ENCODE measurements around the gene RASSF8.

The RASSF8 gene, protein sequence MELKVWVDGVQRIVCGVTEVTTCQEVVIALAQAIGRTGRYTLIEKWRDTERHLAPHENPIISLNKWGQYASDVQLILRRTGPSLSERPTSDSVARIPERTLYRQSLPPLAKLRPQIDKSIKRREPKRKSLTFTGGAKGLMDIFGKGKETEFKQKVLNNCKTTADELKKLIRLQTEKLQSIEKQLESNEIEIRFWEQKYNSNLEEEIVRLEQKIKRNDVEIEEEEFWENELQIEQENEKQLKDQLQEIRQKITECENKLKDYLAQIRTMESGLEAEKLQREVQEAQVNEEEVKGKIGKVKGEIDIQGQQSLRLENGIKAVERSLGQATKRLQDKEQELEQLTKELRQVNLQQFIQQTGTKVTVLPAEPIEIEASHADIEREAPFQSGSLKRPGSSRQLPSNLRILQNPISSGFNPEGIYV

DNA sequence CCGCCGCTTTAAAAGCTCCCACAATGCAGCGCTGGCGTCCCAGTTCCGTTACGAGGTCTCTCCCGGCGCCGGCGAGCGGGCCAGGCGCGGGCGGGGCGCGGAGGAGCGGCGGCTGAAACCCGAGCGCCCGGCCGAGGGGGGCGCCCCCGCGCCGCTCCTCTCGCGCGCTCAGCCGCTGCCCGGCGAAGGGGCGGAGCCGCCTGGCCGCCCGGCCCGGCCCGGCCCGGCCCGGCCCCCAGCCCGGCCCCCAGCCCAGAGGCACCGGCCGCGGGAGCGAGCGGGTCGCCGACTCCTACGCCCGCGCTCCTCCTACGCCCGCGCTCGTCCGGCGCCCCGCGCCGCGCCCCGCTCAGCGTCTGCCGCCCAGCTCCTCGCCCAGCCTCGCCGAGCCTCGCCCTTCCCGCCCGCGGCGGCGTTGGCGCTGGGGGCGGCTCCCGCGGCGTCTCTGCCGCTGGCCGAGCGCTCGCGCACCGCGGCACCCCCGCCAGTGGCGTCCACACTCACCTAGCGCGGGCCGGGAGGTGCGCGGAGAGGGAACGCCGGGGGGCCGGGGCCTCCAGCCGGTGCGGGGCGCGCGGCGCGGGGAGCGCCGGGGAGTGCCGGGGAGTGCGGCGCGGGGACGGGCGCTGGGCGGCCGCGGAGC lies at the start of gene RASSF8:
Gene RASSF8 (plus strand): TSS at position 255 of the 643 bp plus-strand sequence. CDS start 96,662 bp downstream, outside the sequence.
- no peak for DNase-seq

DNA sequence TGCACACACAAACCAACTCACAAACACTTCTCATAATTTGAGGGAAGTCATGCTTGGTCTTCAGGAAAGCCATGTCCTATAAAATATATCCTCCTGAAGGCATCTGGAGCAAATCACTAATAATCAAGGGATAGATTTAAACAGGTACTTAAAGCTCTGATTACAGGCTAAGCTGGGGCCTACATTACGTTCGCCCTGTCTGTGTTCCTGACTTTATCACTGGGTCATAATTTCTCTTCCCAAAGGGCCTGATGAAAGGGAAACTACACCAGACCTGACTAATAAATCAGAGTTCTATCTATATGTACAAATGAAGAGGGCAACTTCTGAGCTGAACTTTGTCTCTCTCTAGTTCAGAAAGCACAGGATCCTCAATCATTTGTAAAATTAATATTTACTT lies 43.9 kb upstream of the RASSF8 start:
- no peak for DNase-seq

DNA sequence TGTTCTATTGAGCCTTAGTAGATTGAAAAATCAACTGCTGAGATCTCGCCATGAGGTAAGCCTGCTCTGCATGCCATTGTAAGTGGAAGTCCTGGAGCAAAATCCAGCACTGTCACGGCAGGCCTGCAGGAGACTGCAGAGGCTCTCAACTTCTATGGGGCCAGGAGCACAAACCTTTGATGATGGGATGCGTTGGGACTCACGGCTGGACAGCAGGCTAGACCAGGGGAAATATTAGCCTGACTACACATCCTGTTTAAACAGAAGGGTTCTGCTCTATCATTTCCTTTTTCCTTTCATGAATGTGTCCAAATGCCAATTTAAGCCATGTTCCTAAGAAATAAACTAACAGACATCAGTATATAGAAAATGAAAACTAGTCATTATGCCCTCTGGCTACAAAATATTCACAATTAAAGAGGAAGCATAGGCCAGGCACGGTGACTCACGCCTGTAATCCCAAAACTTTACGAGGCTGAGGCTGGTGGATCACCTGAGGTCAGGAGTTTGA lies 33.9 kb upstream of the RASSF8 start:
- DNase-seq = no peak

DNA sequence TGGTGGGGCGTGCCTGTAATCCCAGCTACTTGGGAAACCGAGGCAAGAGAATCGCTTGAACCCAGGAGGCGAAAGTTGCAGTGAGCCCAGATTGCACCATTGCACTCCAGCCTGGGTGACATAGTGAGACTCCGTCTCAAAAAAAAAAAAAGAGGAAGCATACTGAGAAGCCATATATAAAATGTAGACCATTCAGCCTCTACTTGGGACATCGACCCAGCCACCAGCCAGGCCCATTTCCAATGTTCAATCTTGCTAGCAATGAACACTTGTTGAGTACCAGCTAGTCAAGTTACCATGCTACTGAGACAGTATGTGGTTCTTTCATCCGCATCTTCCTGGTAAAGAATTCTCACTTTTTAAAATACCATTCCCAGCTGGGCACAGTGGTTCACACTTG lies 33.4 kb upstream of the RASSF8 start:
- DNase-seq = no peak

DNA sequence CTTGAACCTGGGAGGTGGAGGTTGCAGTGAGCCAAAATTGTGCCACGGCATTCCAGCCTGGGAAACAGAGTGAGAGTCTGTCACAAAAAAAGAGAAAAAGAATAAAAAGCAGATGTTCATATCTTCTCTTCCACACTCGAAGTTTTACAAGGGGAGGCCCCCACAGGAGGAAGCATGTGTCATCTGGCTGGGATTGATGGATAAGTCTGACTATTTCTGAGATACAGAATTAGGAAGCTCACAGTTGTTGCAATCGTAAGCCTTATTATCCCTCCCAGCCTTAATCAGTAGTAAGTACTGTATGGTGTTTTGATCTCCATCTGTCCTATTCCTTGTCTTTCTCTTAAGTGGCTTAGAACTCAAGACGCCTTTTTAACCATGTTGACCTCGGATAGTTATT lies 31.9 kb upstream of the RASSF8 start:
- DNase-seq = no peak

DNA sequence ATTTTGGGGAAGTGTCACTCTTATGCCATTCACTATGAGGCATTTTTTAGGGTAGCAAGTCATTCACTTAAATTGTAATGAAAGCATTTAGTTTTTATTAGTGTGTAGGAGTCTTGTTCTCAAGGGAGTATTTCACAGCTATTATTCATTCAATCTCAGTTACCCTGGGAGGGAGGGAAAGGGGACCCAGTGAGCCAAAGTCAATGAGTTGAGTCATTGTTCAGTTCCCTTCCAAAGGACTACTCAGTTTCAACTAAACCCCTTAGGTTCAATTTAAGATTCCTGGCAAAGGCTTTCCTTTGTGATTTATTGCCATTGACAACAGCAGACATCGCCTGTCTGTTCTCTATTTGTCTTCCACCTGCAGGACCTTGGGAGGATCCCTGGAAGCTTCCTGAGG lies 29.3 kb upstream of the RASSF8 start:
- DNase-seq = no peak

DNA sequence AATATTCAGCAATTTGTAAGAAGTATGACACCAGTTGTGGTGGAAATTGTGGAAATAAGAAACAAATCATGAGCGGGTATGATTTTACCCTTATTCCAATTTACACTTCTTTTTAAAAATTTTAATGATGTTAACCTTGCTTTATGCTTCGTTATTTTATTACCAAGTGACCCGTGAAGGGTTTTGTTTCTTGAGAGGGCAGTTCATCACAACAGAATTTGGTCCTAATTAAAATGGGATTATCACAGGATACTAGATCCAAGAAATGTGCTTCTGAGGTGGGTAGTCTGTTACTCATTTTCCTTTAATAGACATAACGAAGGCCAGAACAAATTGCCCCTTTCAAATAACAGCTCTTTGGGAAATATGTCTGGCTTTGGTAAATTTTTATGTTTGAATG lies 25.5 kb upstream of the RASSF8 start:
- DNase-seq = no peak

DNA sequence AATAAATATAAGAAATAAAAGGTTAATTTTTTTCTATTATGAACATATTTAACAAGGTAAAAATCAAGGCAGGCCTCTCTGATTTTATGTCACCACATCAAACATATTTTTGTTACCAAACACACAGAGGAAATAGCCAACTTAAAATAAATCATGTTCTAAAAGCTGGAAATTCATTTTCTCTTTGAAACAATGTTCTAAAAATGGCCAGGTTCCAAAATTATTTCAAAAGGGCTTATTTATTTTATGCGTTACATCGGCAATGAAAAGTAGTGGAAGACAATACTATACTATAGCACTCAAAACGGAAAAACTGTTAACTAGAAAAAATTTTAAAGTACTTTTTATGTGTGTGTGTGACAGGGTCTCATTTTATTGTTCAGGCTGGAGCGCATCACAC lies 24.0 kb upstream of the RASSF8 start:
- no peak for DNase-seq

DNA sequence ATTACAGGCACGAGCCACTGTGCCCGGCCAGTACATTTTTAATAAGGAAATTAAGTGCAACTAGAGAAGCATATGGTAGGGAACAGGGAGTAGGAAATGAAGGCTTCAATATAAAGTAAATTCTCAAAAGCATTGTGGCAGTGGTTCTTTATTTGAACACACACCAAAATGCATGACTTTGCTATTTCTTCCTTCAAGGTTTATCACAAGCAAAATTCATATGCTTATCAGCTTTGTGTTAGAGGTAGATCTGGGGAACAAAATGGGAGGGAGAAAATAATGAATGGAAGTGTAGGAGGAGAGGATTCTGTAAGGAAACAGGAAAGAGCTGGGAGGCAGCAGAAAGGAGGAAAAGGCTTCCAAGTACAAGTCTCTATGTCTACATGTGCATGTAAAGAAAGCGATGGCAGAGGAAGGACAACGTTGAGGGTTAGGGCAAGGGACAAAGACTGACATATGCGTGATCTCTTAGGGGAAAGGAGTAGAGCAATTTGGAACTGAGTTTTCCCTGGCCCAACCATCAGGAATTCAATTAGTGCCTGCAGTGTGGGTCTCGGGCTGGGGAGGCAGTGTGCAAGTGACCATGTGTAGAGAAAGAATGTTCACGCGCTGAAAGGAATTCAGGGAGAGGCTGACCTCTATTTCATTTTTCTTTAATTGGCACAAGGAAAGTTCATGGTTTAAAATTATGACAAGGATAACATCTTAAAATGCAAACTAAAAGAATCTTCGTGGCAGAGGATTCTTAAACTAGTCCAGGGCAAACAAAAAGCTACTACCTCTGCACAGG lies 22.9 kb upstream of the RASSF8 start:
- no peak for DNase-seq

DNA sequence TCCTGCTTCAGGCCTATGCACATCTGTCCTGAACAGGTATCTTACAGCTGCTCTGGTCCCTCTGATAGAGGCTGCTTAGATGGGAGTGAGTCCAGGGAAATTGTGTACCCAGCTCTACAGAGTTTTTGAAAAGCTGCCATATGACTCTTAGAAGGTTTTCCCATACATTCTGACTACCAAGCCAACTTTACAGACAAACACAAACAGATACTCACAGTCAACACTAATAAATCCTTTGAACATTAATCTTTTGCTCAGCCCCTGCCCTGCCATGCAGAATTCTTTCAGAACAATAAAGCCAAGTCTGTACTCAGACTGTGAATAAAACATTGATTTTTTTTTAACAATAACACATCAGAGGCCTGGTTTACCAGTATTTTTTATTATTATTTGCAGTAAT lies 21.4 kb upstream of the RASSF8 start:
- no peak for DNase-seq

DNA sequence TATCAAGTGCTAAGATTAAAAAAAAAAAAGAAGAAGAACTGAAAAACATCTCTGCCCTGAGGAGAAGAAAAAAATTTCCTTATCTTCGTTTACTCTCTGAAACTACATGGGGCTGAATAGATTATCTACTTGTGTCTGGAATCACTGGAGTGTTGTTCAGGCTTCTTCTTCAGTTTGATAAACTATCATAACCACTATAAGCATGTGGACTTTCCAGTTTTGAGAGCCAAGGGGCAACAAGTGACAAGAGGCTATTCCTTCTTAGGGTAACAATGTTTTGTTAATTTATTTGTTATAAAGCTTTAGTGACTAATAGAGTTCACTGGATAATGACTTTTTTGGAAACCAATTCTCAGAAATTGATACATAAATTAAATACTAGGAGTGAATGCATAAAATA lies 19.9 kb upstream of the RASSF8 start:
- no peak for DNase-seq

DNA sequence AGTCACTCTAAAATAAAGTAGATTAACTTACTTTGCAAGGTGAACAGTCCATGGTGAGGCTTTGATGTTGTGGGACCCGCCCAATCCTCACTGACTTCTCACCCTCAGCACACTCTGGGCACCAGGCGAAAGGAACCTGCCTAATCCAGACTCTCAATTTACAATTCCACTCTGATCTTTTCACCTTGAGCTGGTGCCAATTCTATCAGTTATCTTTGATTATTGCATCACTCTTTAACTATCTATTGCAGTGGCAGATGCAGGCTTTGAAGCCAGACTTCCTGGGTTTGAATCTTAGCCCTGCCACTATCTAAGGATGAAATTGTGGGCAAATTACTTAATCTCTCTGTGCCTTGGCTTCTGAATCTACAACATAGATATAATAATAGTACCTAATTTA lies 18.9 kb upstream of the RASSF8 start:
- DNase-seq = no peak

DNA sequence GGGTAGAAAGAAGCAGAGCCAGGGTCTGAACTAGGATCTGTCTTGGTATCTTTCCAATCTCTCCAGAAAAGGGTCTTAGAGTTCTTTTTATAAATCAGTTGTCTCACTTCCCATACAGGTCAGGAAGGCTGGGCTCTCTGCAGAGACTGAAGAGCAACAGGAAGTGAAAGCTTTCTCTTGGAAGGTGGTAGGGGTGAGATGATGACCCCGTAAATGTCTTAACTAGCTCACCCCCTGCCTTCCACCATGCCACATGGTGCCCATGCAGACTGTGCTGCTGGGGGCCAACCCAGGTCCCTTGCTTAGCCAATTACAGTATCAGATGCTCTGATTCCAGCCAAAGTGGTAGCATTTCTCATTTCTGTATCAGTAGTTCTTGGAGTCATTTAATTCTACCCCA lies 17.6 kb upstream of the RASSF8 start:
- DNase-seq = no peak

DNA sequence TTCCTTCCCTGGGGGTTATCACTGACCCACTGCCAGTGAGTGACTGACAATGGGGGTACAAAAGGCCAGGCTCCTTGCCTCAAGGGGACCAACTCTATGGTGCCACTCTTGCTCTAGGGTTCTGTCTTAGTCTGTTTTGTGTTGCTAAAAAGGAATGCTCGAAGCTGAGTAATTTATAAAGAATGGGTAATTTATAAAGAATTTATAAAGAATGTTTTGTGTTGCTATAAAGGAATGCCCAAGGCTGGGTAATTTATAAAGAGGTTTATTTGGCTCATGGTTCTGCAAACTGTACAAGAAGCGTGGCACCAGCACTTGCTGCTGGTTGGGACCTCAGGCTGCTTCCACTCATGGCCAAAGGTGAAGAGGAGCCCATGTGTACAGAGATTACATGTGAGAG lies 15.8 kb upstream of the RASSF8 start:
- DNase-seq = no peak

DNA sequence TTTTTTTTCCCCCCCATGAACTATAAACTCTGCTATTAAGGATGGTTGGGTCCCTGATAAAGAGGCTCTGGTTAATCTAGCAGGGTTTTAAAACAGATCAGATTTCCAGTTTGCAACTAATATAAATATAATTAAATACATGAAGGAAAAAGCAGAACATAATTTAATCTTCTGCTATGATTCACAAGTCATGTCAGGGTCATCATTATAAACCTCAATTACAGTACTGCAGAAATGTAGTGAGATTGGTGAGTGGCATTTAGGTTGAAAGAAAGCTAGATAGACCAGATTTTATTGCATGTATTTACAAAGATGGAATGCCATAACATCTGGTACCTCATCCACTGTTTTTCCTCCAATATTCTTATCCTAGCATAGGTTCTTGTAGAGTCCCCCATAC lies 14.5 kb upstream of the RASSF8 start:
- DNase-seq = no peak

DNA sequence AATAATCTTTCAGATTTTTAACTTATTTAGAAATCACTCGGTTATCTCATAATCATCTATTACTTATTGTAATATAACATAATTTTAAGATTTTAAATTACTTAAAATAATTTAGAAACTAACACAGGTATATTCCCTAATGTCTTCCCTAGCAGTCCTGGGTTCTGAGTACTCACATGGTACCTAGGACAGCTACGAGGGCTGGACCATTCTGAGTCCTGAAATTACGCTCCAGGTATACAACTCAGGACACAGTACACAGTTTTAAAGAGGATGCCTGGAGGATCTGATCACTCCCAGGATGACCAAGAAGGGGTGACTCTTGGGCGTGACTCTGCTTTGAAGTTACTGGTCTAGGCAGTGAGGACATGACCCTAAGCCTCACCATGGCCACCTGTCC lies 9.1 kb upstream of the RASSF8 start:
- no peak for DNase-seq

DNA sequence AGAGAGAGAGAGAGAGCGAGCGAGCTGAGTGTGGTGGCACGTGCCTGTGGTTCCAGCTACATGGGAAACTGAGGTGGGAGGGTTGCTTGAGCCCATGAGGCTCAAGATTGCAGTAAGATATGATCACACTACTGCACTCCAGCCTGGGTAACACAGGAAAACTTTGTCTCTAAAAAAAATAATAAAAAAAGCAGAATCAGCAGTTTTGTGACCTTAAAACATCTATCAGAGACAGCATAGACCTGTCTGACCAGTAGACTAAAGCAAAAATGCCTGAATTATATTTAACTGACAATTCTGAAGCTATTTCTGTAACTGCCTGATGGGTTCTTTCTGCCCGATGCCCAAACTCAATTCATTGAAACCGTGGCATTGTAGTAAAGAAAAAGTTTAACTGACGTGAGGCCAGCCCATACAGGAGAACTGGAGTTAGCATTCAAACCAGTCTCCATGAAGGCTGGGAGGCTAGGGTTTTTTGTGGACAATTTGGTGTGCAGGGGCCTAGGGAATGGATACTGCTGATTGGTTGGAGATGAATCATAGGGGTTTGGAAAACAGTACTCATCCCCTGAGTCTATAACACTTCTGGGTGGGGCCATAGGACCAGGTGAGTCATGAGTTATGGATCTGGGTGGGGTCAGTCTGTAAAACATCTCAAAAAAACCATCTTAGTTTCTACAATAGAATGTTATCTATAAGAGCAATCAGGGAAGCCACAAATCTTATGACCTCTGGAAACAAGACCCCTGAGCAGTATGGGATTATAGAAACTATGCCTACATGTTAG lies 8.0 kb upstream of the RASSF8 start:
- DNase-seq = no peak

DNA sequence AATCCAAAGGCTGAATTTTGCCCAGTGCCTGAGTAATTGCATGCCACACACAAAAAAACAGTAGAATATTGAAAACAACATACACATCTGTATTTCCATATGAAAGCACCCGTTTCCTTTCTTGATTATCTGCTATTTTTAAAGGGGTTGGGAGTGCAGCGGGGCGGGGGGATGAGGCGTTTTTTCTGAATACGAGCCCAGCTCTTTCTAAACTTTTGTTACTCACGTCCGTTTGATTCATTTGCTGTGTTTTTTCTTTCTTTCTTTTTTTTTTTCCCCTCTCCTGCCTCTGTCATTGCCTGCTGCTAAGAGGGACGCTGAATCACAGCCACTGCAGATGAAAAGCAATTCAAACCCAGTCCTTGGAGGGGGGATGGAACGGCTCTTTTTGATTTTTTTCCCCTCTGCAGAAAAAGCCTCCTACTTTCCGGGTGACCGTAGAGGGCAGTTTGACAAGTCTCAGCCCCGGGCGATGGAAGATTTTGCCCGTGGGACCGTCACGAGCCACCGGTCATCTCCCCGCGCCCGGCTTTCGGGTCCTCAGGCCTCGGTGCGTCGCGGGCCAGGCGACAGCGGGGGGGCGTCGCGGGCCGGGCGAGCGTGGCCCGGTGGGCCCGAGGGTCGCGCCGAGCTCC lies 572 bp upstream of the RASSF8 start:
- DNase-seq = no peak

DNA sequence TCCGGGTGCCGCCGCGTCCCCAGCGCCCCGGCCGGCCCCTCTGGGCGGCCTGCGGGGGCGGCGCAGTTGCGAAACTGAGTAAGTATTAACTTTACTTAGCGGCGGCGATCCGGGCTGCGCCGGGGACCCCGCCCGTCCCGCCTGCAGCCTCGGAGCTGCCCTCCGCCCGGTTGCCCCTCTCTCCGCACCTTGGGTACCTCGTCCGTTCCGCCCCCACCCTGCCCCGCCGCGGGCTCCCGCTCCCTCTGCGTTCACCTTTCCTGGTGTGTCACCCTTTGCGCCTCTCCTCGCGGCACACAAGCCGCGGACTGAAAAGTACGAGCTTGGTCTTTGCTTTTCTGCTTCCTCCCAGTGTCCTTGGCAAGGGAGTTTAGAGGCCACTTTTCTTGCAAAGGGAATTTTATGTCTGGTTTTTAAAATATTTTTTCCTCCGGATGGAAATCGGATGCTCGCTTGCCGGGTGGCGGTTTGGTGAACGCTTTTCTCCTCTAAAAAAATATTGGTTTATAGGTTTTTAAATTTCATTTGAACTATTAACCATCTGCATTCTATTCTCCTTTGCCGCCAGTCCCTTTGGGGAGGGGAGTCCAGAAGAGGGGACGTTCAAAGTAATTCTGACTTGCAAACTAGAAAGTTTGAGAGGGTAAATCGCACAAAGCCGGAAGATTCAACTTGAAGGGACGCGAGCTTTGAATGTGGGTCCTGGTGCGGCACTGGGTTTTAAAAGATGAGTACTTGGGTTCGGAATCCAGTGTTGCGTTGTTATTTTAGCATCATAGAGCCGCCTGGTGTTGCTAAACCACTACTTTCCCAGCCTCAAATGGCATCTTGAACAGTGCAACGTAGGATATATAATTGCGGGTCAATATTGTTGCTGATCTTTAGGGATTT lies 834 bp downstream of the RASSF8 start:
- no peak for DNase-seq

DNA sequence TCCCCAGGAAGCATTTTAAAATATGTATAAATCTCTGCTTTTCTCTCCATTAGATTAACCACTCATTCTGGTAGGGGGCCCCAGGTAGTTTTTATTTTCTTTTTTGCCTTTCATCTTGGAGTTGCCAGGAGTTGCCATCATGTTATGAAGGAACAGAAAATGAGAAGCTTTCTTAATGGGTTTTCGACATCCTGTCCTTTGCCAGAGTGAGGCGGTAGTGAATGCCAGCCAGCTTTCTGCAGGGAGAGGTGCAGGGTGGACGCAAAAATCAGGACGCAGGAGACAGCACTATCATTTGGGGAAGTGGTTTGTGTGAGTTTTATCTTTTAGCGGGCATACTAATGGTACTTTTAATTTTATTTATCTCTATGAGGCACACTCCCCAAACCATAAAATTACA lies 1.7 kb downstream of the RASSF8 start:
- DNase-seq = no peak

DNA sequence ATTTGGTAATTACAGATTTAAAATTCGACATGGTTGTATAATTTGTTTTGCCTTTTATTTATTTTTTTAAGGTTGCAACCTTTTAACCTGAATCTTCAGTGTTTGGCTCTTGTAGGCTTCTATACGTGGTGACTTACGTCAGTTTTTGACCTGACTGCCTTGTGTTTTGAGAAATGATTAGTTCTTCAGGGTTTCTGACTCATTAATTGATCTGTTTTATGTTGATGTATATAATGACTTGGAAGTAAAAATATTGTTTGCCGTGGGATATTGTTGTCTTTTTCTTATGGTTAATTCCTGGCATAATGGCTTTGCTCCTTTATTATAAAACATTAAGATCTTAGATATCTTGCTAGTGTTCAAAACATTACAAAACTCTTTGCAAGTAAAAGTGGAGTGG lies 2.5 kb downstream of the RASSF8 start:
- no peak for DNase-seq
